Thyroid gland (tissue), 4 donors: ENCODE measurements around the gene KRT76. TPM values are rescaled to one million over a fixed set of nuclear protein-coding genes. Genes with fewer than 3 reads are reported as not detected.

Source experiments
- DNase-seq, 2 donors: peaks; one replicate each; pipeline ENCODE4 v3.0.0-alpha.2; 2019
- H3K27ac ChIP-seq, 3 donors: fragments of 200-600 bp; sonication (generic); 1 replicate in 2 of 3; 2 replicates in 1 of 3; pipeline ENCODE4 v1.5.1; 2016 to 2019; ENCODE audit warnings: mild to moderate bottlenecking in 1 of 3, moderate library complexity in 1 of 3
- H3K27me3 ChIP-seq: fragments of 200-600 bp; sonication (generic); one replicate; pipeline ENCODE4 v1.5.1; 2019
- H3K36me3 ChIP-seq, 2 donors: fragments of 200-600 bp; sonication (generic); one replicate each; pipeline ENCODE4 v1.5.1; 2016 to 2019
- H3K4me1 ChIP-seq, 2 donors: fragments of 200-600 bp; sonication (generic); one replicate each; pipeline ENCODE4 v1.5.1; 2017 to 2019
- H3K4me3 ChIP-seq, 3 donors: fragments of 200-600 bp; sonication (generic); replicated peaks in 1 of 3; 1 replicate in 2 of 3; 2 replicates in 1 of 3; pipeline ENCODE4 v1.5.1; 2016; ENCODE audit warnings: mild to moderate bottlenecking in 1 of 3
- H3K9me3 ChIP-seq: fragments of 200-600 bp; sonication (generic); one replicate; pipeline ENCODE4 v1.5.1; 2017
- CTCF ChIP-seq, 6 experiments: fragments of 200-600 bp in 3 of 6; fragments of 450-650 bp in 3 of 6; sonication (generic) in 3 of 6; IDR thresholded peaks; one replicate each; pipeline ENCODE4 v1.5.1; 2016 to 2019; ENCODE audit warnings: antibody characterized with exemption in 6 of 6, mild to moderate bottlenecking in 2 of 6, inconsistent platforms in 1 of 6, moderate library complexity in 1 of 6
- POLR2A ChIP-seq, 2 donors: fragments of 450-650 bp; IDR thresholded peaks; one replicate each; pipeline ENCODE4 v1.6.1; 2017; ENCODE audit warnings: antibody characterized with exemption in 2 of 2, mild to moderate bottlenecking in 2 of 2, moderate library complexity in 1 of 2
- WGBS, 2 donors: methylation state at CpG; one replicate each; pipeline ENCODE4 v1.1.5; 2017; 5-methylcytosine and 5-hydroxymethylcytosine counted together
- intact Hi-C: fragments of 100-400 bp; cut with DNase I; formaldehyde crosslinking; loops from one replicate; pipeline ENCODE4 v1.15.1; 2023
- small RNA-seq: library from RNA; depleted of rRNA; stranded (forward); fragments of <200 nt; gene quantifications from one replicate; pipeline ENCODE3, GENCODE V24; 2016
- total RNA-seq, 4 donors: library from RNA; depleted of rRNA; stranded (reverse); fragments of >200 nt; gene quantifications; one replicate each; pipeline ENCODE4 v1.2.3, GENCODE V29; 2016

Gene KRT76
- total RNA-seq, 4 donors from 2014 or later = not detected

- Histone ChIP-seq H3K27me3 (no peaks in the 10 kb centered on the region), H3K36me3 (no peaks in the 10 kb centered on the region), H3K9me3 (no peaks in the 10 kb centered on the region), H3K4me3 (no peak overlapping the region), H3K27ac (no peak overlapping the region), H3K4me1 (no peaks in the 10 kb centered on the region)
- WGBS, 2 donors = 58 to 71% methylated on average over 2 of the region's 2 CpGs
- intact Hi-C loops = no loop called here
- no peak for TF ChIP-seq CTCF (IDR thresholded peaks at IDR 0.05)
- no peak for DNase-seq
These were observed 50.7 kb downstream of the KRT76 start for GRCh38 chr12:52726451-52726850.

GRCh38 chr12:52724384-52724783 lies 52.8 kb downstream of the KRT76 start:
- 90 to 100% methylated on average over 2 to 3 of the region's 3 CpGs for WGBS, 2 donors
- Histone ChIP-seq H3K27ac (no peak overlapping the region), H3K9me3 (no peaks in the 10 kb centered on the region), H3K27me3 (no peaks in the 10 kb centered on the region), H3K4me1 (no peaks in the 10 kb centered on the region), H3K4me3 (no peak overlapping the region), H3K36me3 (no peaks in the 10 kb centered on the region)
- no peak for DNase-seq
- TF ChIP-seq CTCF (IDR thresholded peaks at IDR 0.05) (no peak), POLR2A (IDR thresholded peaks at IDR 0.05) (no peak)
- intact Hi-C loops = no loop called here

- WGBS, 2 donors = 66 to 78% methylated on average over 2 of the region's 2 CpGs
- Histone ChIP-seq H3K4me1 (no peaks in the 10 kb centered on the region), H3K9me3 (no peaks in the 10 kb centered on the region), H3K27me3 (no peaks in the 10 kb centered on the region), H3K27ac (no peak overlapping the region), H3K36me3 (no peaks in the 10 kb centered on the region), H3K4me3 (no peak overlapping the region)
- TF ChIP-seq CTCF (IDR thresholded peaks at IDR 0.05) = no peak
- intact Hi-C loops = no loop called here
- DNase-seq = no peak
These were observed 54.5 kb downstream of the KRT76 start for GRCh38 chr12:52722680-52723079.

- Histone ChIP-seq H3K4me3 (no peak overlapping the region), H3K27ac (no peak overlapping the region), H3K36me3 (no peaks in the 10 kb centered on the region), H3K27me3 (no peaks in the 10 kb centered on the region), H3K4me1 (no peaks in the 10 kb centered on the region), H3K9me3 (no peaks in the 10 kb centered on the region)
- no peak for DNase-seq
- intact Hi-C loops = no loop called here
- no peak for TF ChIP-seq POLR2A (IDR thresholded peaks at IDR 0.05)
- TF ChIP-seq CTCF (IDR thresholded peaks at IDR 0.05) = no peak
- 50 to 68% methylated on average over 3 of the region's 3 CpGs for whole genome bisulfite sequencing, 2 donors
These were observed 55.2 kb downstream of the KRT76 start for GRCh38 chr12:52721838-52722470.

GRCh38 chr12:52720365-52720886 lies 56.7 kb downstream of the KRT76 start:
- no peaks in the 10 kb centered on the region for H3K27me3 ChIP-seq
- H3K9me3 ChIP-seq = no peaks in the 10 kb centered on the region
- no peaks in the 10 kb centered on the region for H3K4me1 ChIP-seq
- H3K27ac ChIP-seq = no peak overlapping the region
- no peak overlapping the region for H3K4me3 ChIP-seq
- TF ChIP-seq POLR2A (IDR thresholded peaks at IDR 0.05) (no peak), CTCF (IDR thresholded peaks at IDR 0.05) (no peak)
- 87 to 93% methylated on average over 6 to 8 of the region's 8 CpGs for WGBS, 2 donors
- DNase-seq = no peak
- intact Hi-C loops = no loop called here
- no peaks in the 10 kb centered on the region for H3K36me3 ChIP-seq

Small RNA genes within 50 kb of the gene (small RNA-seq; reads per million reads assigned to genes)
- gene AC107016.2 = not detected

Other genes starting within 250 kb of the KRT76 start
- not detected for gene KRT71, start 224.2 kb downstream of the KRT76 start, total RNA-seq
- not detected for gene KRT74, start 203.5 kb downstream of the KRT76 start, total RNA-seq
- gene KRT72, start 175.9 kb downstream of the KRT76 start, total RNA-seq = not detected
- not detected for gene KRT73, start 158.8 kb downstream of the KRT76 start, total RNA-seq
- 1 to 10 TPM in 1 of 4 donors, not detected in 3; 1.3 TPM for gene KRT2, start 125.1 kb downstream of the KRT76 start, total RNA-seq
- 1 to 10 TPM in 1 of 4 donors, not detected in 3; 2.8 TPM for gene KRT1, start 96.9 kb downstream of the KRT76 start, total RNA-seq
- not detected for gene KRT77, start 73.8 kb downstream of the KRT76 start, total RNA-seq
- gene KRT3, start 18.8 kb upstream of the KRT76 start, total RNA-seq = not detected
- gene KRT4, start 36.8 kb upstream of the KRT76 start, total RNA-seq = under 1 TPM in 1 of 4 donors, not detected in 3; 0.29 TPM
- gene KRT79, start 57.0 kb upstream of the KRT76 start, total RNA-seq = not detected
- gene KRT78, start 71.6 kb upstream of the KRT76 start, total RNA-seq = under 1 TPM in 1 of 4 donors, not detected in 3; 0.40 TPM
- 1,000 to 10,000 TPM in 1 of 4 donors, 100 to 1,000 TPM in 3; 364 to 1,037 (median 698) TPM for gene KRT8, start 127.7 kb upstream of the KRT76 start, total RNA-seq
- 100 to 1,000 TPM; 389 to 648 (median 540) TPM for gene KRT18, start 171.8 kb upstream of the KRT76 start, total RNA-seq
- gene EIF4B, start 229.1 kb upstream of the KRT76 start, total RNA-seq = 100 to 1,000 TPM; 428 to 704 (median 567) TPM